ENCODE results near the gene MGLL.

Gene MGLL

DNA sequence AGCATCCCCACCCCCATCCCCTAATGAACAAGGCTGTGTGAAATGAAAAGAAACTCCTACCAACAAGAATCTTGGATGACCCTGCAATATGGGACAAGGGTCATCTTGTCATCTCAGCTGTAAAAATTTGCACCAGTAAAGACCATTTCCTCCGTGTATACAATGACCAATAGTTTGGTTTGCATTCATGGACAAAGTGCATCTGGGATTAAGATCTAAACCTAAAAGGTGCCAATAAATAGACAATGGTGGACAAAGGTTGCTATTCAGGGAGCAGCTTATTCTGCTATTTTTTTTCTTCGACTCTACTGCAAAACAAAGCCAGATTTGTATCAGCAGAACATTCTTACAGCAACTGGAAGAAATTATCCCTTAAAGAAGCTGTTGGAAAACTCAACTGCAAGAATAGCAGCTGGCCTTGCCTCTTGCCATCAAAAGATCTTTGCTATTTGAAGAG lies 8.0 kb downstream of the MGLL start:
- in situ Hi-C loops (cut with MboI; ENCODE audit: low sequenced_read_pairs) = no loop called here

GRCh38 chr3:127812151-127812550 lies 10.2 kb downstream of the MGLL start:
- in situ Hi-C loops (cut with MboI; ENCODE audit: low sequenced_read_pairs) = no loop called here

- in situ Hi-C loops (cut with MboI; ENCODE audit: low sequenced_read_pairs) = no loop called here
Measured at GRCh38 chr3:127811717-127812116, 10.6 kb downstream of the MGLL start.

DNA sequence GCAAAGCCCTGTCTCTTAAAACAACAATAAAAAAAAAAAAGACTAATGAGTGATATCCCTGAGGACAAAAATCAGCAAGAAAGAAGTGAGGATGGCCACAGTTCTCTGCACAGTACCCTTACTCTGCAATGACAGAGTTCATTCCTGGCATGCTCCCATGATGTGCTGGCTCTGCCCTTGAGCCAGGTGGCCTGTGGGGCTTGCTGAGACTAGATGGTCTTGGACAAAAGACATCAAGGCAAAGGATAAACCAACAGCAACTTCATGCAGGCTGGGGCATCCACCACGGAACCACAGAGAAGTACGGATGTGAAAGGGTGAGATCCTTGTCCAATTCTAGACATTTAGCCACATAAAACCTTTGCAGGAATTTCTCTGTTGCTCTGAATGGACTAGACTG lies 12.7 kb downstream of the MGLL start:
- in situ Hi-C loops (cut with MboI; ENCODE audit: low sequenced_read_pairs) = no loop called here

DNA sequence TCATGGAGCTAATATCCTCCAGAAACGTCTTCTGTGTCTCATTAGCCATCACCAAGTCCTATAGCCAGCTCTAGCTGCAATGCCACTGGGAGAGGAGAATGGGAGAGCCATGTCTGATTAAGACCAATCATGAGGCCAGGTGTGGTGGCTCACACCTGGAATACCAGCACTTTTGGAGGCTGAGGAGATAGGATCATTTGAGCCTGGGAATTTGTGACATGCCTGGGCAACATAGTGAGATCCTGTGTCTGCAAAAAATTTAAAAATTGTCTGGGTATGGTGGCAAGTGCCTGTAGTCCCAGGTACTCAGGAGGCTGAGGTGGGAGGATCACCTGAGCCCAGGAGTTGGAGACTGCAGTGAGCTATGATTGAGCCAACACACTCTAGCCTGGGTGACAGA lies 13.1 kb downstream of the MGLL start:
- in situ Hi-C loops (cut with MboI; ENCODE audit: low sequenced_read_pairs) = no loop called here

DNA sequence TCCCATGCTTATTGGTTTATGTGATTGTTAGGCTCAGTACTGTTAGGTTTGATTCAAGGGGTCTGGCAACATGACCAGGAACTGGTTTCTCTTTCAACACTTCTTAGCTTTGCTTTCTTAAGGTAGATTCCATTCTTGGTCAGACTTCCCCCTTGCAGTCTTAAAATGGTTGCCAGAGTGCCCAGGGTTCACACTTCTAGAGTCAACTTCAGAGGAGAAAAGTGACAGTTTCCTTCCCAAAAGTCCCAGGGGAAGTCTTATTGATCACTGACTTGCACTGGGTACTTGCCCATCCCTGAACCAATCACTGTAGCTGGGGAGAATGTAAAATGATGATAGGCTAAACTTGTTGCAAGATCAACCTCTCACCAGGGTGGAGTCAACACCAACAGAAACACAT lies 14.1 kb downstream of the MGLL start:
- in situ Hi-C loops (cut with MboI; ENCODE audit: low sequenced_read_pairs) = no loop called here

- in situ Hi-C loops (cut with MboI; ENCODE audit: low sequenced_read_pairs) = no loop called here
Measured at GRCh38 chr3:127805026-127805753, 17.1 kb downstream of the MGLL start.

GRCh38 chr3:127804141-127804540 lies 18.2 kb downstream of the MGLL start:
- in situ Hi-C loops (cut with MboI; ENCODE audit: low sequenced_read_pairs) = no loop called here

- in situ Hi-C loops (cut with MboI; ENCODE audit: low sequenced_read_pairs) = no loop called here
Measured at GRCh38 chr3:127803619-127804018, 18.7 kb downstream of the MGLL start.

- in situ Hi-C loops (cut with MboI; ENCODE audit: low sequenced_read_pairs) = no loop called here
Measured at GRCh38 chr3:127802606-127803005, 19.7 kb downstream of the MGLL start.

- in situ Hi-C loops (cut with MboI; ENCODE audit: low sequenced_read_pairs) = no loop called here
Measured at GRCh38 chr3:127801731-127802313, 20.5 kb downstream of the MGLL start.

- in situ Hi-C loops (cut with MboI; ENCODE audit: low sequenced_read_pairs) = no loop called here
Measured at GRCh38 chr3:127800508-127800907, 21.8 kb downstream of the MGLL start.

- in situ Hi-C loops (cut with MboI; ENCODE audit: low sequenced_read_pairs) = no loop called here
Measured at GRCh38 chr3:127799476-127800222, 22.7 kb downstream of the MGLL start.

GRCh38 chr3:127798716-127799115 lies 23.6 kb downstream of the MGLL start:
- in situ Hi-C loops (cut with MboI; ENCODE audit: low sequenced_read_pairs) = no loop called here

DNA sequence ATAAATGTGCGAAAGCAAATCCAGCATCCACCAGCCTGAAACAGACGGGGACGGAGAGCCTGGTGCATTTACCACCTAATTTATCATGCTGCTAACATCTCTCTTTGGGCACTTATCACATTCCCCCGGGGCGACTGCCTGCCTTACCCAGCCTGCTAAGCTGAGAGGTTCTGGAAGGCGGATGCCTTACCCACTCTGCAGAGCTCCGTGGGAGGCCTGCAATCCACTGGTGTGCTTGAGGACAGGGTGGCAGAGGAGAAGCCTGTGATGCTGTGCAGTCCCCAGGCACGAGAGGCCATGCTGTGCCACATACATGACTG lies 25.5 kb downstream of the MGLL start:
- in situ Hi-C loops (cut with MboI; ENCODE audit: low sequenced_read_pairs) = no loop called here

DNA sequence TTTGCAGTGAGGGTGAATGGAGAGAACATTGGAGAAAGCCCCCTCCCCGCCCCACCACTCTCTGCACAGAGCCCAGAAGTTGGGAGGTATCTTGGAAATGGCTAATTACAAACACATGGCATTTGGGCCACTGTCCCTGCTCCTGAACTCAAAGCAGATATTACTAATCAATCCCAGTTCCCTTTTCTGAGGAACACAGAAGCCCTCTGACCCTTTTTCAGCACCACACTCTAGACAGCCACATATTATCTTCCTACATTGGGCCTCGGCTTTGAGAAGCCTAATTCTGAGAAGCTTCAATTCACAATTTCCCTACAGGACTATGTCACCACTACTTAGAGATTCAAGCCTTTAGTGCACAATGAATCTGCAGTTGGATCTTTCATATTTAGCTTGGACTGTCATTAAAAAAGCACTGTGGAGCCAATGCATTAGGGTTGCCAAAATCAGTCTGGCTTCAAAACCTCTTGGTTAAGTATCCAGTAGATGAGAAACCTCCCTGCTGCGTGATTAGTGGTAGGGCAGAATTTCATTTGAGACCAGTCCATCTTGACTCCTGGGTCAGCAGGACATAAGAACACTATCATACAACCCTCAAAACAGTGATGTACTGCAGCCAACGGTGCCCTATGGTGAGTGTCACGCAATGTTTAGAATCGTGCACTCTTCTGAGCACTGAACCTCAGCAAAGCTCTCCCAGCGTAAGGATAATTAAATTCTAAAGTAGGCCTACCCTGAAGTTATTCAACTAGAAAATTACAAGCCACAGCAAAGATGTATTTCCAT lies 26.1 kb downstream of the MGLL start:
- in situ Hi-C loops (cut with MboI; ENCODE audit: low sequenced_read_pairs) = no loop called here

- in situ Hi-C loops (cut with MboI; ENCODE audit: low sequenced_read_pairs) = no loop called here
Measured at GRCh38 chr3:127794972-127795371, 27.3 kb downstream of the MGLL start.

DNA sequence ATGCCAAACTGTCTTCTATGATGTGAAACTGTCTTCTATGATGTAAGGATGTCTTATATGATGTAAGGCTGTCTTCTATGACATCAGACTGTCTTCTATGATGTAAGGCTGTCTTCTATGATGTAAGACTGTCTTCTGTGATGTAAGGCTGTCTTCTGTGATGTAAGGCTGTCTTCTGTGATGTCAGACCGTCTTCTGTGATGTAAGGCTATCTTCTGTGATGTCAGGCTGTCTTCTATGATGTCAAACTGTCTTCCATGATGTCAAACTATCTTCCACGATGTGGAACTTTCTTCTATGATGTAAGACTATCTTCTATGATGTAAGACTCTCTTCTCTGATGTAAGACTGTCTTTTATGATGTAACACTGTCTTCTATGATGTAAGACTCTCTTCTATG lies 27.9 kb downstream of the MGLL start:
- in situ Hi-C loops (cut with MboI; ENCODE audit: low sequenced_read_pairs) = no loop called here

DNA sequence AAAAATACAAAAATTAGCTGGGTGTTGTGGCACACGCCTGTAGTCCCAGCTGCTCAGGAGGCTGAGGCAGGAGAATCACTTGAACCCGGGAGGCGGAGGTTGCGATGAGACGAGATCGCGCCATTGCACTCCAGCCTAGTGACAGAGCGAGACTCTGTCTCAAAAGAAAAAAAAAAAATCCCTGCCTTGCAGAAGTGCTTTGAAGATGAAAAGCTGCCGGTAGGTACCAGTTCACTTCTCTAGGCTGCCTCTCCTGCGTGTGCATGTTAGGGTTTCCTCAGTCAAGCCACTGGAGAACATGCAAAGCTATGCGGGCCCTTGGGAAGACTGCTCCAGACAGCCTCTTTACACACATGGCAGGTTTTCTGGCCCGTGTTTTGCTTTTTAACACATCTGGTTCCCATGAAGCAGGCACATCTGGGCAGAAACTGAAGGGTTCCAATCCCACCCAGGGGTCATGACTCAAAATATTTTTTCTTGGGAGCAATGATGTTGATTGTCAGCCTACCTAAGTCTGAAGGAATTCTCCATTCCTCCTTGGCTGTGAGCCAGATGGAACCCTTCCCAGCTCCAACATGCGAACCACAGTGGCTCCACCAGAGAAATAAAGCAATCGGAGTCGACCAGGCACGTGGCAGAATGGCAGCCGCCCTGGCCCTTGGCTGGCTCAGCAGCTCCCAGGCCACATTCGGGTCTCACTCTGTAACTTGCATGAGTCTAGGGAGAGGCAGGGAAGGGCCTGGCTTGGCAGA lies 29.6 kb downstream of the MGLL start:
- in situ Hi-C loops (cut with MboI; ENCODE audit: low sequenced_read_pairs) = no loop called here

GRCh38 chr3:127791221-127791913 lies 30.9 kb downstream of the MGLL start:
- in situ Hi-C loops (cut with MboI; ENCODE audit: low sequenced_read_pairs) = no loop called here
